DOHH2 (cell line): ENCODE results near the gene MRPS18A.

Experiments
- CTCF ChIP-seq: fragments of 200-600 bp; sonication (generic); IDR thresholded peaks from one replicate; pipeline ENCODE4 v1.5.1; 2014; ENCODE audit warnings: antibody characterized with exemption, mild to moderate bottlenecking, low read depth, low read length; ENCODE audit not compliant: poor library complexity, severe bottlenecking
- EZH2phosphoT487 ChIP-seq: fragments of 200-600 bp; sonication (generic); IDR thresholded peaks from 2 replicates; pipeline ENCODE4 v1.6.1; 2017; ENCODE audit warnings: borderline replicate concordance, mild to moderate bottlenecking, antibody characterized with exemption, low read length, moderate library complexity, mixed read lengths

GRCh38 chr6:43713643-43714310 is 26.2 kb upstream of the MRPS18A start:
- no peak for TF ChIP-seq CTCF
- TF ChIP-seq EZH2phosphoT487: no peak
